Measurements from ENCODE around the gene GALNT2.

Gene GALNT2

DNA sequence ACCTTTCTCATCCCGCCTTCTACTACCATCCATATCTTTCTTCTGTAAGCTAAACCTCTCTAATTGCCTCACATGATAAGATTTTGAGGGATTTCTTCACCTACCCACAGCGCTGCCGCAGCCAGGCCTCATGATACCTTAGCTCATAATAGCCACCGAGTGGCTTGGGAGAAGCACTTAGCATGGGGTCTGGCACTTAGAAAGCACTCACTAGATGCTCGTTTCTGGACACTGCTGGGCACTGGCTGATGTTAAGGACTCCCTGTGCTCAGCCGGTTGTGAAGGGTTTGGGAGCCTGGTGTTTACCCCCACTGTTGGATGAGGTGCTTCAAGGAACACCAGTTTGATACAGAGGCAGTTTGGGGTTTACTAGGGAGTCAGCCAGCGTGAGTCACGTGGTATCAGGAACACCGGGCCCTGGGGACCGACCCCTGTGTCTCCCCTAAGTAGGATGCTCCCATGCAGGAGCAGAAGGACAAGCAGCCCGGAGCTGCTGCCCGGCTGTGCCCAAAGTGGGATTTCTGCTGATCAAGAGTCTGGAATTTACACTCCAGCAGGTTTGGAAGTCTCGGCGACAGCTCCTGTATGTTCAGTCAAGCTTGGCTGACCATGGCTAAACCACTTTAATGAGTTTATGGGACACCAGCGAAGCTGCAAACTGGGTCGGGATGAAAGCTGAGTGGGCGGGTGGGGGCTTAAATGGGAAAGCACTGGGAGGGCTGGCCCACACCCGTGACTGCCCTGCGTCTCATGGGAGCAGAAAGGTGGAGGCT is 63.3 kb downstream of the GALNT2 start:
- Histone ChIP-seq H3K27me3 (ENCODE audit: low read length) (no peaks in the 10 kb centered on the region), H3K9me3 (ENCODE audit: insufficient read depth, low read length) (no peaks in the 10 kb centered on the region), H4K20me1 (ENCODE audit: low read depth, low read length) (no peaks in the 10 kb centered on the region), H3K4me2 (ENCODE audit: low read depth, low read length, poor library complexity, severe bottlenecking) (no peak overlapping the region), H2AFZ (ENCODE audit: low read depth, low read length, severe bottlenecking) (no peak overlapping the region), H3K4me3 (ENCODE audit: insufficient read depth, low read length, poor library complexity, severe bottlenecking) (no peak overlapping the region), H3K27ac (ENCODE audit: low read depth, low read length) (no peak overlapping the region), H3K9me2 (replicated peaks; ENCODE audit: insufficient read depth, low read length) (no peaks in the 10 kb centered on the region), H3F3A (ENCODE audit: insufficient read depth) (no peaks in the 10 kb centered on the region), H3K79me2 (ENCODE audit: insufficient read depth, low read length) (no peaks in the 10 kb centered on the region), H3K36me3 (ENCODE audit: low read length) (no peaks in the 10 kb centered on the region), H3K9ac (ENCODE audit: low read length) (no peak overlapping the region)
- TF ChIP-seq, protein P1, sequence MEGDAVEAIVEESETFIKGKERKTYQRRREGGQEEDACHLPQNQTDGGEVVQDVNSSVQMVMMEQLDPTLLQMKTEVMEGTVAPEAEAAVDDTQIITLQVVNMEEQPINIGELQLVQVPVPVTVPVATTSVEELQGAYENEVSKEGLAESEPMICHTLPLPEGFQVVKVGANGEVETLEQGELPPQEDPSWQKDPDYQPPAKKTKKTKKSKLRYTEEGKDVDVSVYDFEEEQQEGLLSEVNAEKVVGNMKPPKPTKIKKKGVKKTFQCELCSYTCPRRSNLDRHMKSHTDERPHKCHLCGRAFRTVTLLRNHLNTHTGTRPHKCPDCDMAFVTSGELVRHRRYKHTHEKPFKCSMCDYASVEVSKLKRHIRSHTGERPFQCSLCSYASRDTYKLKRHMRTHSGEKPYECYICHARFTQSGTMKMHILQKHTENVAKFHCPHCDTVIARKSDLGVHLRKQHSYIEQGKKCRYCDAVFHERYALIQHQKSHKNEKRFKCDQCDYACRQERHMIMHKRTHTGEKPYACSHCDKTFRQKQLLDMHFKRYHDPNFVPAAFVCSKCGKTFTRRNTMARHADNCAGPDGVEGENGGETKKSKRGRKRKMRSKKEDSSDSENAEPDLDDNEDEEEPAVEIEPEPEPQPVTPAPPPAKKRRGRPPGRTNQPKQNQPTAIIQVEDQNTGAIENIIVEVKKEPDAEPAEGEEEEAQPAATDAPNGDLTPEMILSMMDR (IDR thresholded peaks at IDR 0.05; ENCODE audit: insufficient read depth, low read length, poor library complexity, severe bottlenecking): no peak
- no peak for TF ChIP-seq EZH2phosphoT487 (conservative IDR thresholded peaks at IDR 0.05; ENCODE audit: low read length)

DNA sequence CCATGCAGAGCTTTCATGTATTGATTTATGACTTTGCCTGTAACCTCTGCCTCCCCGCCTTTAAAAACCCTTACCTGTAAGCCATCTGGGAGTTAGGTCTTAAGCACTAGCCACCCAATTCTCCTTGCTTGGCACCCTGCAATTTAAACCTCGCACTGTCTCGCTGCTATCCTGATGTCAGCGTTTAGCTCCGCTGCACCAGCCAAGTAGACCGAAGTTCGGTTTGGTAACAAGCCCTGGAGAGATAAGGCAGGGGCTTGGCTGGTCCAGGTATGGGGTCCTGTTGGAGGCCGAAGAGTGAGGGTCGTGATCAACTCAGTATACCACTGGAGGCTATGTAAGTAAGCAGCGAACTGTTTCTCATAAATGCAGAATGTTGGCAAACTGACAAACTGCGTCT is 64.4 kb downstream of the GALNT2 start:
- TF ChIP-seq EZH2phosphoT487 (conservative IDR thresholded peaks at IDR 0.05; ENCODE audit: low read length): no peak
- TF ChIP-seq, protein P1 (IDR thresholded peaks at IDR 0.05; ENCODE audit: insufficient read depth, low read length, poor library complexity, severe bottlenecking): no peak
- no peak overlapping the region for H3K27ac ChIP-seq (ENCODE audit: low read depth, low read length)
- no peaks in the 10 kb centered on the region for H3K27me3 ChIP-seq (ENCODE audit: low read length)
- H3F3A ChIP-seq (ENCODE audit: insufficient read depth): no peaks in the 10 kb centered on the region
- H3K4me2 ChIP-seq (ENCODE audit: low read depth, low read length, poor library complexity, severe bottlenecking): no peak overlapping the region
- H3K4me3 ChIP-seq (ENCODE audit: insufficient read depth, low read length, poor library complexity, severe bottlenecking): no peak overlapping the region
- H3K36me3 ChIP-seq (ENCODE audit: low read length): no peaks in the 10 kb centered on the region
- H3K9me2 ChIP-seq (replicated peaks; ENCODE audit: insufficient read depth, low read length): no peaks in the 10 kb centered on the region
- H3K9ac ChIP-seq (ENCODE audit: low read length): no peak overlapping the region
- no peaks in the 10 kb centered on the region for H3K79me2 ChIP-seq (ENCODE audit: insufficient read depth, low read length)
- H4K20me1 ChIP-seq (ENCODE audit: low read depth, low read length): no peaks in the 10 kb centered on the region
- no peaks in the 10 kb centered on the region for H3K9me3 ChIP-seq (ENCODE audit: insufficient read depth, low read length)
- H2AFZ ChIP-seq (ENCODE audit: low read depth, low read length, severe bottlenecking): no peak overlapping the region

GRCh38 chr1:230132758-230133157 is 65.7 kb downstream of the GALNT2 start:
- Histone ChIP-seq H3K79me2 (ENCODE audit: insufficient read depth, low read length) (no peaks in the 10 kb centered on the region), H2AFZ (ENCODE audit: low read depth, low read length, severe bottlenecking) (no peak overlapping the region), H3F3A (ENCODE audit: insufficient read depth) (no peaks in the 10 kb centered on the region), H3K4me2 (ENCODE audit: low read depth, low read length, poor library complexity, severe bottlenecking) (no peak overlapping the region), H3K9me3 (ENCODE audit: insufficient read depth, low read length) (no peaks in the 10 kb centered on the region), H3K27ac (ENCODE audit: low read depth, low read length) (no peak overlapping the region), H3K9me2 (replicated peaks; ENCODE audit: insufficient read depth, low read length) (no peaks in the 10 kb centered on the region), H3K9ac (ENCODE audit: low read length) (no peak overlapping the region), H3K36me3 (ENCODE audit: low read length) (no peaks in the 10 kb centered on the region), H3K27me3 (ENCODE audit: low read length) (no peaks in the 10 kb centered on the region), H3K4me3 (ENCODE audit: insufficient read depth, low read length, poor library complexity, severe bottlenecking) (no peak overlapping the region), H4K20me1 (ENCODE audit: low read depth, low read length) (no peaks in the 10 kb centered on the region)
- TF ChIP-seq EZH2phosphoT487 (conservative IDR thresholded peaks at IDR 0.05; ENCODE audit: low read length): no peak
- TF ChIP-seq, protein P1 (IDR thresholded peaks at IDR 0.05; ENCODE audit: insufficient read depth, low read length, poor library complexity, severe bottlenecking): no peak
